NK-92 (cell line): Measurements from ENCODE around the gene LEUTX.
"Not testable (repeated sequence)": the region's sequence is repeated elsewhere in the genome, so short reads cannot be mapped to it uniquely, and the experiment has no call there.

Experiments
- DNase-seq: peaks from one replicate; lab custom pipeline; 2025; ENCODE audit not compliant: unreplicated experiment; lab: John Stamatoyannopoulos, UW

The LEUTX gene

GRCh38 chr19:39768786-39769185 is 9.9 kb upstream of the LEUTX start:
- no peak for DNase-seq

- no peak for DNase-seq
Measured at GRCh38 chr19:39780894-39781293, 2.2 kb downstream of the LEUTX start.

GRCh38 chr19:39788244-39788643 is 9.6 kb downstream of the LEUTX start:
- no peak for DNase-seq

GRCh38 chr19:39792999-39793546 is 14.4 kb downstream of the LEUTX start:
- DNase-seq = no peak

- DNase-seq = no peak
Measured at GRCh38 chr19:39795001-39795400, 16.3 kb downstream of the LEUTX start.

GRCh38 chr19:39796000-39796498 is 17.4 kb downstream of the LEUTX start:
- DNase-seq = no peak

- no peak for DNase-seq
Measured at GRCh38 chr19:39797083-39797482, 18.4 kb downstream of the LEUTX start.

GRCh38 chr19:39802958-39803357 is 24.3 kb downstream of the LEUTX start:
- DNase-seq = no peak

- DNase-seq = no peak
Measured at GRCh38 chr19:39805104-39805503, 26.4 kb downstream of the LEUTX start.

- DNase-seq = no peak
Measured at GRCh38 chr19:39807846-39808364, 29.3 kb downstream of the LEUTX start.

GRCh38 chr19:39808688-39809087 is 30.0 kb downstream of the LEUTX start:
- DNase-seq = not testable (repeated sequence)

- DNase-seq = no peak
Measured at GRCh38 chr19:39809368-39809767, 30.7 kb downstream of the LEUTX start.

GRCh38 chr19:39810424-39810823 is 31.8 kb downstream of the LEUTX start:
- no peak for DNase-seq

- no peak for DNase-seq
Measured at GRCh38 chr19:39811064-39811463, 32.4 kb downstream of the LEUTX start.

- DNase-seq = no peak
Measured at GRCh38 chr19:39813264-39813993, 34.8 kb downstream of the LEUTX start.

GRCh38 chr19:39814111-39814510 is 35.5 kb downstream of the LEUTX start:
- DNase-seq = not testable (repeated sequence)

GRCh38 chr19:39814595-39814994 is 35.9 kb downstream of the LEUTX start:
- no peak for DNase-seq

- no peak for DNase-seq
Measured at GRCh38 chr19:39816287-39817048, 37.8 kb downstream of the LEUTX start.

GRCh38 chr19:39817888-39818561 is 39.4 kb downstream of the LEUTX start:
- DNase-seq = no peak

GRCh38 chr19:39818626-39819097 is 40.0 kb downstream of the LEUTX start:
- no peak for DNase-seq

- no peak for DNase-seq
Measured at GRCh38 chr19:39819786-39820185, 41.1 kb downstream of the LEUTX start.
